Measurements from ENCODE around the gene EHMT2. TPM values are rescaled to one million over a fixed set of nuclear protein-coding genes. Genes with fewer than 3 reads are reported as not detected.
A peak's percentile ranks its signal among the peaks of the same experiment; 100 is the strongest.
"Not testable (repeated sequence)": the region's sequence is repeated elsewhere in the genome, so short reads cannot be mapped to it uniquely, and the experiment has no call there.

Gene EHMT2
- polyA plus RNA-seq, 3 donors from 2014 or later = 18.8 to 52.1 (median 21.5) TPM

GRCh38 chr6:31844507-31844906, 53.0 kb downstream of the EHMT2 start:
- Mint-ChIP-seq H3K36me3 (peaks cover under 1 to 10% (median 4%) of the 10 kb centered on the region in 3 donors), H3K9me3 (no peaks in the 10 kb centered on the region), H3K27ac (no peak overlapping the region), H3K4me1 (peaks cover 0 to 2% of the 10 kb centered on the region in 2 donors), H3K4me3 (no peak overlapping the region), H3K27me3 (ENCODE audit: low read depth in 3 of 3) (peaks cover 0 to 1% (median 1%) of the 10 kb centered on the region in 3 donors)
- no peak for DNase-seq

GRCh38 chr6:31842053-31842452, 55.4 kb downstream of the EHMT2 start:
- Mint-ChIP-seq H3K36me3 (peaks cover 9 to 24% (median 14%) of the 10 kb centered on the region in 3 donors), H3K4me1 (peaks cover 16% of the 10 kb centered on the region in 2 donors), H3K27ac (peak overlapping the region in 1 of 6 donors; percentile 48), H3K4me3 (no peak overlapping the region), H3K9me3 (no peaks in the 10 kb centered on the region), H3K27me3 (ENCODE audit: low read depth in 3 of 3) (peaks cover 0 to 1% (median 1%) of the 10 kb centered on the region in 3 donors)
- DNase-seq = no peak

- H3K4me1 Mint-ChIP-seq = peaks cover 35 to 38% of the 10 kb centered on the region in 2 donors
- H3K36me3 Mint-ChIP-seq = peaks cover 9 to 29% (median 18%) of the 10 kb centered on the region in 3 donors
- H3K9me3 Mint-ChIP-seq; H3K4me3 Mint-ChIP-seq; H3K27me3 Mint-ChIP-seq (ENCODE audit: low read depth in 3 of 3); DNase-seq: not testable (repeated sequence)
- H3K27ac Mint-ChIP-seq = peak overlapping the region in 1 of 6 donors; percentile 58
These were observed 57.7 kb downstream of the EHMT2 start for GRCh38 chr6:31839779-31840126.

GRCh38 chr6:31838968-31839367, 58.5 kb downstream of the EHMT2 start:
- no peak for DNase-seq
- peaks cover 6 to 9% (median 7%) of the 10 kb centered on the region in 3 donors for H3K27me3 Mint-ChIP-seq (ENCODE audit: low read depth in 3 of 3)
- H3K4me3 Mint-ChIP-seq = peak overlapping the region in 1 of 5 donors; percentile 8
- peaks cover 41 to 46% of the 10 kb centered on the region in 2 donors for H3K4me1 Mint-ChIP-seq
- peaks cover 9 to 29% (median 18%) of the 10 kb centered on the region in 3 donors for H3K36me3 Mint-ChIP-seq
- peak overlapping the region in 4 of 6 donors; percentile 26 to 58 (median 48) for H3K27ac Mint-ChIP-seq
- no peaks in the 10 kb centered on the region for H3K9me3 Mint-ChIP-seq

GRCh38 chr6:31838114-31838553, 59.4 kb downstream of the EHMT2 start:
- not testable (repeated sequence) for H3K9me3 Mint-ChIP-seq; H3K27me3 Mint-ChIP-seq (ENCODE audit: low read depth in 3 of 3); H3K4me3 Mint-ChIP-seq; DNase-seq
- peaks cover 42 to 46% of the 10 kb centered on the region in 2 donors for H3K4me1 Mint-ChIP-seq
- H3K36me3 Mint-ChIP-seq = peaks cover 9 to 29% (median 18%) of the 10 kb centered on the region in 3 donors
- peak overlapping the region in 3 of 6 donors; percentile 10 to 100 (median 96) for H3K27ac Mint-ChIP-seq

- H3K36me3 Mint-ChIP-seq = peaks cover 9 to 29% (median 18%) of the 10 kb centered on the region in 3 donors
- peak overlapping the region; percentile 71 to 100 (median 98) for H3K27ac Mint-ChIP-seq
- DNase-seq = no peak
- no peaks in the 10 kb centered on the region for H3K9me3 Mint-ChIP-seq
- peaks cover 6 to 9% (median 7%) of the 10 kb centered on the region in 3 donors for H3K27me3 Mint-ChIP-seq (ENCODE audit: low read depth in 3 of 3)
- H3K4me1 Mint-ChIP-seq = peaks cover 42 to 46% of the 10 kb centered on the region in 2 donors
- peak overlapping the region; percentile 45 to 96 (median 90) for H3K4me3 Mint-ChIP-seq
These were observed 60.0 kb downstream of the EHMT2 start for GRCh38 chr6:31837369-31838113.

- peaks cover 9 to 29% (median 18%) of the 10 kb centered on the region in 3 donors for H3K36me3 Mint-ChIP-seq
These were observed 60.8 kb downstream of the EHMT2 start for GRCh38 chr6:31836474-31837368.

GRCh38 chr6:31836047-31836473, 61.4 kb downstream of the EHMT2 start:
- DNase-seq = no peak
- Mint-ChIP-seq H3K27me3 (ENCODE audit: low read depth in 3 of 3) (peaks cover 6 to 9% (median 8%) of the 10 kb centered on the region in 3 donors), H3K36me3 (peaks cover 9 to 29% (median 18%) of the 10 kb centered on the region in 3 donors), H3K9me3 (no peaks in the 10 kb centered on the region), H3K4me1 (peaks cover 44 to 49% of the 10 kb centered on the region in 2 donors), H3K27ac (peak overlapping the region; percentile 96 to 100 (median 99)), H3K4me3 (peak overlapping the region; percentile 89 to 99 (median 95))

More at GRCh38 chr6:31836474-31837368, 60.8 kb downstream of the EHMT2 start:
- H3K27ac Mint-ChIP-seq = peak overlapping the region; percentile 96 to 100 (median 99)
- peaks cover 6 to 9% (median 6%) of the 10 kb centered on the region in 3 donors for H3K27me3 Mint-ChIP-seq (ENCODE audit: low read depth in 3 of 3)
- peaks cover 42 to 46% of the 10 kb centered on the region in 2 donors for H3K4me1 Mint-ChIP-seq
- no peak for DNase-seq
- H3K4me3 Mint-ChIP-seq = peak overlapping the region; percentile 89 to 99 (median 95)
- H3K9me3 Mint-ChIP-seq = no peaks in the 10 kb centered on the region

- H3K4me3 Mint-ChIP-seq = peak overlapping the region; percentile 89 to 99 (median 95)
- peaks cover 58 to 62% of the 10 kb centered on the region in 2 donors for H3K4me1 Mint-ChIP-seq
- H3K27ac Mint-ChIP-seq = peak overlapping the region; percentile 96 to 100 (median 99)
- H3K27me3 Mint-ChIP-seq (ENCODE audit: low read depth in 3 of 3) = peaks cover 6 to 10% (median 9%) of the 10 kb centered on the region in 3 donors
- H3K36me3 Mint-ChIP-seq = peaks cover 9 to 20% (median 14%) of the 10 kb centered on the region in 3 donors
- DNase-seq = peak; percentile 79 to 83 (median 81)
- no peaks in the 10 kb centered on the region for H3K9me3 Mint-ChIP-seq
These were observed 62.9 kb downstream of the EHMT2 start for GRCh38 chr6:31834367-31835250.

GRCh38 chr6:31831350-31832215, 65.9 kb downstream of the EHMT2 start:
- peaks cover 51 to 56% of the 10 kb centered on the region in 2 donors for H3K4me1 Mint-ChIP-seq
- peak overlapping the region in 1 of 6 donors; percentile 76 for H3K27ac Mint-ChIP-seq
- no peak for DNase-seq
- peaks cover 0 to under 1% (median under 1%) of the 10 kb centered on the region in 3 donors for H3K36me3 Mint-ChIP-seq
- H3K9me3 Mint-ChIP-seq = no peaks in the 10 kb centered on the region
- H3K27me3 Mint-ChIP-seq (ENCODE audit: low read depth in 3 of 3) = peaks cover 10 to 11% (median 10%) of the 10 kb centered on the region in 3 donors
- peak overlapping the region in 4 of 5 donors; percentile 86 to 95 (median 90) for H3K4me3 Mint-ChIP-seq

- peak overlapping the region; percentile 86 to 95 (median 87) for H3K4me3 Mint-ChIP-seq
- DNase-seq = no peak
- peak overlapping the region; percentile 76 to 93 (median 87) for H3K27ac Mint-ChIP-seq
- peaks cover 5 to 11% (median 10%) of the 10 kb centered on the region in 3 donors for H3K27me3 Mint-ChIP-seq (ENCODE audit: low read depth in 3 of 3)
- H3K9me3 Mint-ChIP-seq = no peaks in the 10 kb centered on the region
- H3K36me3 Mint-ChIP-seq = no peaks in the 10 kb centered on the region
- H3K4me1 Mint-ChIP-seq = peaks cover 50 to 52% of the 10 kb centered on the region in 2 donors
These were observed 66.6 kb downstream of the EHMT2 start for GRCh38 chr6:31830886-31831335.

Measured in immature natural killer cell (primary cell).